Testis (tissue), 3 donors: ENCODE data around the gene SMOC1. TPM values are rescaled to one million over a fixed set of nuclear protein-coding genes. Genes with fewer than 3 reads are reported as not detected.

ENCODE experiments used
- DNase-seq: peaks from one replicate; pipeline ENCODE4 v3.0.0-alpha.2; 2019
- H3K27ac ChIP-seq, 2 donors: fragments of 200-600 bp; sonication (generic); one replicate each; pipeline ENCODE4 v1.5.1; 2019
- H3K27me3 ChIP-seq: fragments of 200-600 bp; sonication (generic); one replicate; pipeline ENCODE4 v1.5.1; 2019
- H3K36me3 ChIP-seq: fragments of 200-600 bp; sonication (generic); one replicate; pipeline ENCODE4 v1.5.1; 2017; ENCODE audit warnings: low read depth; ENCODE audit errors: missing control alignments
- H3K4me1 ChIP-seq: fragments of 200-600 bp; sonication (generic); one replicate; pipeline ENCODE4 v1.5.1; 2019
- H3K4me3 ChIP-seq, 2 donors: fragments of 200-600 bp; sonication (generic); one replicate each; pipeline ENCODE4 v1.5.1; 2017 to 2019
- H3K9me3 ChIP-seq: fragments of 200-600 bp; sonication (generic); one replicate; pipeline ENCODE4 v1.5.1; 2017
- POLR2A ChIP-seq: fragments of 450-650 bp; IDR thresholded peaks from one replicate; pipeline ENCODE4 v1.6.1; 2017; ENCODE audit warnings: antibody characterized with exemption, mild to moderate bottlenecking, moderate library complexity
- WGBS, 2 donors: methylation state at CpG; one replicate each; pipeline ENCODE4 v1.1.5; 2018; 5-methylcytosine and 5-hydroxymethylcytosine counted together
- intact Hi-C: fragments of 100-400 bp; cut with DNase I; formaldehyde crosslinking; loops from one replicate; pipeline ENCODE4 v1.15.1; 2023; ENCODE audit warnings: low total_unique reads
- polyA plus RNA-seq: library from polyadenylated mRNA; stranded (reverse); fragments of 350-450 nt; fragmentation: Illumina TruSeq; extraction: RNeasy Lipid Tissue Mini Kit (QIAGEN cat#74804); gene quantifications from one replicate; pipeline ENCODE4 v1.2.3, GENCODE V29; 2014; ENCODE audit warnings: low read depth, low replicate concordance; ENCODE audit not compliant: insufficient read depth
- total RNA-seq, 2 donors: library from RNA; depleted of rRNA; stranded (reverse); fragments of >200 nt; gene quantifications; one replicate each; pipeline ENCODE4 v1.2.3, GENCODE V29; 2016
- TF ChIP-seq, protein P1 (sequence below), 3 experiments: fragments of 450-650 bp in 2 of 3; fragments of 200-600 bp in 1 of 3; sonication (generic) in 1 of 3; IDR thresholded peaks; one replicate each; pipeline ENCODE4 v1.5.1; 2016 to 2019; ENCODE audit warnings: antibody characterized with exemption in 3 of 3, mild to moderate bottlenecking in 2 of 3, moderate library complexity in 1 of 3

Gene SMOC1
- total and polyA plus RNA-seq, 3 donors from 2014 or later: 88.2 to 248 (median 143) TPM

DNA sequence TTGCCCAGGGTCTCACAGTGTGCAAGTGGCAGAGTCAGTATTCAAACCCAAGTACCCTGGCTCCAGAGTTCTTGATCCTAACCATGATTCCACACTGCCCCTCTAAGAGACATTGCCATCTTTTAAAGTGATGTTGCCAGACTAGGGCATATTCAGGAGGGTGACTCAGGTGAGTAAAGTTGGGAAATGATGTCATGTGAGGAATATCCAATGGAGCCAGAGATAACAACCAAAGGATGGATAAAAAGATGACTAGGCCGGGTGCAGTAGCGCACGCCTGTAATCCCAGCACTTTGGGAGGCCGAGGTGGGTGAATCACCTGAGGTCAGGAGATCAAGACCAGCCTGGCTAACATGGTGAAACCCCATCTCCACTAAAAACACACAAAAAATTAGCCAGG is 85.6 kb downstream of the SMOC1 start:
- 96 to 98% methylated on average over 4 of the region's 4 CpGs for WGBS, 2 donors
- intact Hi-C loops: no loop called here

DNA sequence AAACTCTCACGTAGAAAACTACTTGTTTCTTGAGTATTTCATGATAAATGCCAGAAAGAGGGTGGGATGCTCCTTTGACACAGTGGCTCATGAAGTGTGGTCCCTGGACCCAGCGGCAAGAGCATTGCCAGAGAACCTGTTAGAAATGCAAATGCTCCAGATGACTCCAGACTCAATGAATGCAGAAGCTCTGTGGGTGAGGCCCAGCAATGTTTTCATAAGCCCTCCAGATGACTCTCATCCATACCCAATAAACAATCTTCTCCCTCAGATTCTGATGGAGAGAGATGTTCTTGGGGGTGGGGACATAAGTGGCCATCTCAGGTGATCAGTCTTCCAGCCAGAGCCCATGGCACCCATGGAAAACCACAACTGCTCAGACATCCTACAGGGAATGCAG is 88.9 kb downstream of the SMOC1 start:
- TF ChIP-seq, protein P1, sequence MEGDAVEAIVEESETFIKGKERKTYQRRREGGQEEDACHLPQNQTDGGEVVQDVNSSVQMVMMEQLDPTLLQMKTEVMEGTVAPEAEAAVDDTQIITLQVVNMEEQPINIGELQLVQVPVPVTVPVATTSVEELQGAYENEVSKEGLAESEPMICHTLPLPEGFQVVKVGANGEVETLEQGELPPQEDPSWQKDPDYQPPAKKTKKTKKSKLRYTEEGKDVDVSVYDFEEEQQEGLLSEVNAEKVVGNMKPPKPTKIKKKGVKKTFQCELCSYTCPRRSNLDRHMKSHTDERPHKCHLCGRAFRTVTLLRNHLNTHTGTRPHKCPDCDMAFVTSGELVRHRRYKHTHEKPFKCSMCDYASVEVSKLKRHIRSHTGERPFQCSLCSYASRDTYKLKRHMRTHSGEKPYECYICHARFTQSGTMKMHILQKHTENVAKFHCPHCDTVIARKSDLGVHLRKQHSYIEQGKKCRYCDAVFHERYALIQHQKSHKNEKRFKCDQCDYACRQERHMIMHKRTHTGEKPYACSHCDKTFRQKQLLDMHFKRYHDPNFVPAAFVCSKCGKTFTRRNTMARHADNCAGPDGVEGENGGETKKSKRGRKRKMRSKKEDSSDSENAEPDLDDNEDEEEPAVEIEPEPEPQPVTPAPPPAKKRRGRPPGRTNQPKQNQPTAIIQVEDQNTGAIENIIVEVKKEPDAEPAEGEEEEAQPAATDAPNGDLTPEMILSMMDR (IDR thresholded peaks at IDR 0.05): no peak
- TF ChIP-seq POLR2A: no peak
- no peak for DNase-seq
- Histone ChIP-seq H3K36me3 (no peaks in the 10 kb centered on the region), H3K4me1 (peaks cover 26% of the 10 kb centered on the region), H3K27me3 (no peaks in the 10 kb centered on the region), H3K27ac (no peak overlapping the region), H3K9me3 (no peaks in the 10 kb centered on the region), H3K4me3 (no peak overlapping the region)
- 77 to 83% methylated on average over 2 of the region's 2 CpGs for WGBS, 2 donors
- intact Hi-C loops: no loop called here

More for the DNA sequence above, 85.6 kb downstream of the SMOC1 start:
- no peak overlapping the region for H3K27ac ChIP-seq
- DNase-seq: no peak
- H3K4me1 ChIP-seq: peaks cover 8% of the 10 kb centered on the region
- H3K36me3 ChIP-seq: no peaks in the 10 kb centered on the region
- no peaks in the 10 kb centered on the region for H3K27me3 ChIP-seq
- TF ChIP-seq POLR2A: no peak
- TF ChIP-seq, protein P1 (IDR thresholded peaks at IDR 0.05): no peak
- H3K4me3 ChIP-seq: no peak overlapping the region
- no peaks in the 10 kb centered on the region for H3K9me3 ChIP-seq

DNA sequence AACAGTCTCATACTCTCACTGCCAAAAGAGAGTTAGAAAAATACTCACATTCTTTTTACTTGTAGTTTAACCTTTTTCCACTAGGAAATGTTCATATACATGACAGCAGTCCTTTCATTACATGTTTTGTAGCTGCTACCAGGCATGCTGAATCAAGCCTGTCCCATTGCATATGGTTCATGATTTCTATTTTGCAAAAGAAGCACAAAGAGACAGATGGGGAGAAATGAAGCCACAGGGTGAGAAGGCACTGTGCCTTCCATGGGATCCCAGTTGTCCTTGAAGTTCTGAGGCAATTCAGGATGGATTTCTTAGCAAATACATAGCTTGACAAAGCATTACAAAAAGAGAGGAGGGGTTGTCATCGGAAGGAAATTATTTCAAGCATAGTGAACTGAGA is 89.5 kb downstream of the SMOC1 start:
- no peaks in the 10 kb centered on the region for H3K27me3 ChIP-seq
- no peak for TF ChIP-seq POLR2A
- TF ChIP-seq, protein P1 (IDR thresholded peaks at IDR 0.05): no peak
- H3K4me3 ChIP-seq: no peak overlapping the region
- no peaks in the 10 kb centered on the region for H3K9me3 ChIP-seq
- H3K27ac ChIP-seq: no peak overlapping the region
- intact Hi-C loops: no loop called here
- no peaks in the 10 kb centered on the region for H3K36me3 ChIP-seq
- peaks cover 26% of the 10 kb centered on the region for H3K4me1 ChIP-seq
- 34 to 50% methylated on average over 1 of the region's 1 CpG for WGBS, 2 donors
- DNase-seq: no peak

DNA sequence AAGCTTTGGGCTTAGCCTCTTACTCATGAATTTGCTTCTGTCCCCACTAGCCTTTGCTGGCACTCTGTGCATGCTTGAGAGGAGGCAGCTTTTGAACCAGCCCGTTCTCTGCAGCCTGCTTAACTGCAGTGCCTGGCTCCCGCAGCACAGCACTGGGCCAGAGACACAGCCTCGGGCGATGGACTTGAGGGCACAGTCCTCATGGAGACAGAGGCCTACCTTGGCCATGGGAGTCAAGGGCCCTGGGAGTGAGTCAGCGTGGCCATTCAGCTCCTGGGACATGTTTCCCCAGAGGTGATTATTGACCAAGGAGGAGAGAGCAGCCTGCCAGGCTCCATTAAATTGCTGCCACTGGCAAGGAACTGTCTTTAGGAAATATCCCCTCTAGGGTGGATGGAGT is 93.5 kb downstream of the SMOC1 start:
- H3K36me3 ChIP-seq: no peaks in the 10 kb centered on the region
- no peaks in the 10 kb centered on the region for H3K9me3 ChIP-seq
- peaks cover 31% of the 10 kb centered on the region for H3K4me1 ChIP-seq
- no peaks in the 10 kb centered on the region for H3K27me3 ChIP-seq
- no peak overlapping the region for H3K4me3 ChIP-seq
- DNase-seq: no peak
- 40% methylated on average over 5 of the region's 5 CpGs; no CpG with 5 or more reads in 1 of the 2 donors for WGBS, 2 donors
- intact Hi-C loops: no loop called here
- peak overlapping the region; percentile 61 to 82 for H3K27ac ChIP-seq
- no peak for TF ChIP-seq POLR2A
- TF ChIP-seq, protein P1 (IDR thresholded peaks at IDR 0.05): no peak

DNA sequence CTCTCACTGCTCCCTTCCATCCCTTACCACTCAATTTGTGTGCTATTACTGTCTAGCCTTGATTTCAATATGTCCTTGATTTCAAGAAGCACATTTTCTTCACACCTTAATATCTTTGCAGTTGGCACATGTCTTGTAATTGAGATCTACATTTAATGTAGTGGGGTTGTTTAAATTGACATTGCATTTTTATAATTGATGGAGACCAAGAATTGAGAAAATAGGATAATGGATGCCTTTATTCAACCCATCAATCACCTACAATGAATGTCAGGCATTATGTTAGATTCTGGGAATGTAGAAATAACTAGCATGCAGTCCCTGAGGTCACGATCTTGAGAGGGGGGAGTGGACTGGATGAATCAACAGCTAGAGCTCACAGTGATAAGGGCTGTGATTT is 94.6 kb downstream of the SMOC1 start:
- H3K9me3 ChIP-seq: no peaks in the 10 kb centered on the region
- TF ChIP-seq POLR2A: no peak
- peak overlapping the region in 1 of 2 donors; percentile 82 for H3K27ac ChIP-seq
- H3K4me3 ChIP-seq: no peak overlapping the region
- H3K4me1 ChIP-seq: peaks cover 24% of the 10 kb centered on the region
- no peak for DNase-seq
- 53 to 56% methylated on average over 1 of the region's 1 CpG for WGBS, 2 donors
- no peaks in the 10 kb centered on the region for H3K36me3 ChIP-seq
- intact Hi-C loops: no loop called here
- H3K27me3 ChIP-seq: no peaks in the 10 kb centered on the region
